HCT116 (cell line): ENCODE results near the gene ZNF264. TPM values are rescaled to one million over a fixed set of nuclear protein-coding genes. Genes with fewer than 3 reads are reported as not detected.

Source experiments
- ATAC-seq: fragments of 200-7000 bp; cut with Tn5 transposase; 2 replicates; pipeline ENCODE4 v1.9.1; 2020; ENCODE audit warnings: mild to moderate bottlenecking, moderate library complexity
- BruUV-seq: library from RNA; stranded (reverse); fragments of 400-500 nt; replicated peaks from 2 replicates; lab custom pipeline; 2021; lab: Mats Ljungman, UMichigan
- CTCF ChIA-PET: fragments of 300-600 bp; sonication (Branson Sonifier 250); formaldehyde crosslinking; loops from one replicate; lab custom pipeline; 2021; ENCODE audit warnings: antibody characterized with exemption; lab: Charles Lee
- POLR2A ChIA-PET: fragments of 300-600, 350-600 bp; sonication (Branson Sonifier 250); formaldehyde crosslinking; loops from one replicate; lab custom pipeline; 2021; ENCODE audit warnings: antibody characterized with exemption; lab: Charles Lee
- RAD21 ChIA-PET, 2 experiments: fragments of 300-600 bp; sonication (Branson Sonifier 250); formaldehyde crosslinking; loops; one replicate each; lab custom pipeline; 2023; ENCODE audit warnings: low total read pairs in 2 of 2; ENCODE audit not compliant: uncharacterized antibody in 2 of 2, unreplicated experiment in 2 of 2, low non-redundant PET in 1 of 2; lab: Charles Lee
- DNase-seq: peaks from one replicate; pipeline ENCODE4 v3.0.0-alpha.2; 2010; ENCODE audit warnings: low read depth, low spot score
- H2AFZ ChIP-seq: fragments of 200-600 bp; shearing (Covaris generic), sonication (generic); 2 replicates; pipeline ENCODE4 v1.6.1; 2017; ENCODE audit warnings: low read depth, mixed run types, mixed read lengths, antibody characterized with exemption, low read length; ENCODE audit not compliant: poor library complexity, severe bottlenecking
- H3K27ac ChIP-seq: 2 replicates; pipeline ENCODE4 v1.5.1; 2012; ENCODE audit warnings: low read depth, low read length
- H3K27me3 ChIP-seq: fragments of 200-600 bp; sonication (generic); 2 replicates; pipeline ENCODE4 v1.6.1; 2016; ENCODE audit warnings: mixed run types, low read length, mixed read lengths; ENCODE audit not compliant: insufficient read depth
- H3K36me3 ChIP-seq, 2 experiments: fragments of 200-500 bp in 1 of 2; fragments of 200-600 bp in 1 of 2; sonication (Bioruptor generic) in 1 of 2; sonication (generic) in 1 of 2; 2 replicates each; pipeline versions ENCODE4 v1.5.1 to v1.6.1; 2014 to 2016; ENCODE audit warnings: low read length in 2 of 2, inconsistent platforms in 1 of 2, mixed read lengths in 1 of 2, mixed run types in 1 of 2; ENCODE audit not compliant: insufficient read depth in 2 of 2, control insufficient read depth in 1 of 2
- H3K4me1 ChIP-seq, 2 experiments: fragments of 200-600 bp in 1 of 2; sonication (generic) in 1 of 2; 2 replicates each; pipeline versions ENCODE4 v1.5.1 to v1.6.1; 2012 to 2017; ENCODE audit warnings: low read length in 2 of 2, inconsistent platforms in 1 of 2, mild to moderate bottlenecking in 1 of 2, mixed read lengths in 1 of 2, mixed run types in 1 of 2, moderate library complexity in 1 of 2; ENCODE audit not compliant: insufficient read depth in 2 of 2, control insufficient read depth in 1 of 2
- H3K4me2 ChIP-seq: fragments of 200-600 bp; sonication (generic); 2 replicates; pipeline ENCODE4 v1.6.1; 2017; ENCODE audit warnings: mixed run types, low read length, mixed read lengths
- H3K4me3 ChIP-seq, 2 experiments: fragments of 200-600 bp in 1 of 2; sonication (generic) in 1 of 2; replicated peaks in 1 of 2; 2 replicates each; pipeline ENCODE4 v1.5.1; 2011 to 2016; ENCODE audit warnings: low read length in 2 of 2, control low read depth in 1 of 2, low read depth in 1 of 2, mild to moderate bottlenecking in 1 of 2, mixed read lengths in 1 of 2, mixed run types in 1 of 2
- H3K79me2 ChIP-seq: fragments of 200-600 bp; sonication (generic); 2 replicates; pipeline ENCODE4 v1.6.1; 2017; ENCODE audit warnings: mild to moderate bottlenecking, mixed run types, low read length, moderate library complexity, mixed read lengths; ENCODE audit not compliant: insufficient read depth
- H3K9ac ChIP-seq: fragments of 200-600 bp; sonication (generic); 2 replicates; pipeline ENCODE4 v1.6.1; 2016; ENCODE audit warnings: low read length, mixed read lengths
- H3K9me2 ChIP-seq: fragments of 200-600 bp; sonication (generic), shearing (Covaris generic); 2 replicates; pipeline ENCODE4 v1.6.1; 2017; ENCODE audit warnings: mixed run types, mild to moderate bottlenecking, moderate library complexity; ENCODE audit not compliant: insufficient read depth
- H3K9me3 ChIP-seq, 2 experiments: fragments of 200-500 bp in 1 of 2; fragments of 200-600 bp in 1 of 2; sonication (Bioruptor generic) in 1 of 2; sonication (generic) in 1 of 2; 2 replicates each; pipeline ENCODE4 v1.6.1; 2014 to 2017; ENCODE audit warnings: low read length in 2 of 2, mixed read lengths in 2 of 2, inconsistent platforms in 1 of 2, low read depth in 1 of 2, mild to moderate bottlenecking in 1 of 2, mixed run types in 1 of 2, moderate library complexity in 1 of 2; ENCODE audit not compliant: control insufficient read depth in 1 of 2, insufficient read depth in 1 of 2
- H4K20me1 ChIP-seq: fragments of 200-600 bp; sonication (generic), shearing (Covaris generic); 2 replicates; pipeline ENCODE4 v1.6.1; 2017; ENCODE audit warnings: mixed run types, mild to moderate bottlenecking, moderate library complexity; ENCODE audit not compliant: insufficient read depth
- CBX3 ChIP-seq: IDR thresholded peaks from 2 replicates; pipeline ENCODE4 v1.6.1; 2012; ENCODE audit warnings: low read depth
- EGR1 ChIP-seq: IDR thresholded peaks from 2 replicates; pipeline ENCODE4 v1.6.1; 2012; ENCODE audit warnings: low read depth
- EZH2 ChIP-seq: fragments of 200-600 bp; sonication (generic); IDR thresholded peaks from 2 replicates; pipeline ENCODE4 v1.6.1; 2017; ENCODE audit warnings: antibody characterized with exemption, mixed run types
- POLR2A ChIP-seq: IDR thresholded peaks from 2 replicates; pipeline ENCODE4 v1.7.0; 2011; ENCODE audit warnings: borderline replicate concordance; ENCODE audit not compliant: insufficient read depth, insufficient read length; ENCODE audit errors: extremely low read depth
- TCF7L2 ChIP-seq: IDR thresholded peaks from 2 replicates; pipeline ENCODE4 v1.7.0; 2011; ENCODE audit warnings: borderline replicate concordance, inconsistent platforms; ENCODE audit not compliant: insufficient read depth, insufficient read length; ENCODE audit errors: extremely low read depth
- ZFX ChIP-seq: fragments of 450-650 bp; IDR thresholded peaks from 2 replicates; pipeline ENCODE4 v1.6.1; 2017
- ZNF274 ChIP-seq: fragments of 200-500 bp; sonication (Bioruptor generic); IDR thresholded peaks from 2 replicates; pipeline ENCODE4 v1.6.1; 2014; ENCODE audit warnings: mild to moderate bottlenecking, low read depth, low read length, inconsistent platforms
- intact Hi-C: fragments of 100-400 bp; cut with micrococcal nuclease; formaldehyde crosslinking; loops from 2 replicates; pipeline ENCODE4 v1.10.0; 2022
- total RNA-seq: library from RNA; stranded (reverse); gene quantifications from one replicate; pipeline ENCODE4 v1.2.1, GENCODE V29; 2021; ENCODE audit not compliant: unreplicated experiment
- TF ChIP-seq, protein P1 (sequence below): IDR thresholded peaks from 2 replicates; pipeline ENCODE4 v1.6.1; 2012; ENCODE audit warnings: low read depth
- TF ChIP-seq, protein P2 (sequence below): IDR thresholded peaks from 2 replicates; pipeline ENCODE4 v1.6.1; 2012

ZNF264 gene
- total RNA-seq, 1 experiment from 2014 or later, result 30.3 TPM

DNA sequence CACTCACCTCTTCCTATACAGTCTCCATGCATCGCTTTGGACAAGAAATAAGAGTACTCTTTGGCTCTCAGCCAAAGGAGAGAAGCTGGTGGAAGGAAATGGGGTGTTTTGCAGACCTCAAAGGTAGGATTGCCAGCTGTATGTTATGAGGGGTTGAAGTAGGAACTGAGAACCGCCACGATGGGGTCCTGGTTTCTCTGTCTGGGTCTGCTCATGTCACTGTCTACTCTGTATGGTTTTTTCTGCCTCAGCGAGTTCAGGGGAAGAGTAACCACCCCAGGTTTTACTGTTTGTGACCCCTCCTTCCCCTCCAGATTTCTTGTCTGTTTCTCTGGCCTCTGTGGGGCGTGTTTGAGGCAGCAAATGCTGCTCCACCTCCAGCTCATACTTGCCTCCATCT, 53.2 kb downstream of the ZNF264 start:
- Histone ChIP-seq H3K4me1 (peaks cover 6 to 16% of the 10 kb centered on the region in 2 experiments; a peak in 3 of 4 replicates), H3K9ac (no peak overlapping the region), H3K4me2 (no peak overlapping the region), H3K27ac (no peak overlapping the region), H3K27me3 (no peaks in the 10 kb centered on the region), H2AFZ (no peak overlapping the region), H3K9me2 (no peaks in the 10 kb centered on the region), H3K36me3 (peaks cover 4 to 16% of the 10 kb centered on the region in 2 experiments; a peak in 3 of 4 replicates), H3K79me2 (peaks cover 39% of the 10 kb centered on the region), H3K9me3 (no peaks in the 10 kb centered on the region), H3K4me3 (no peak overlapping the region), H4K20me1 (no peaks in the 10 kb centered on the region)
- BruUV-seq, result no TSS peak
- ATAC-seq (no peak), DNase-seq (no peak)
- CTCF ChIA-PET, result no interaction called here
- RAD21 ChIA-PET, result no interaction called here
- TF ChIP-seq ZNF274, result no peak
- TF ChIP-seq, protein P1, sequence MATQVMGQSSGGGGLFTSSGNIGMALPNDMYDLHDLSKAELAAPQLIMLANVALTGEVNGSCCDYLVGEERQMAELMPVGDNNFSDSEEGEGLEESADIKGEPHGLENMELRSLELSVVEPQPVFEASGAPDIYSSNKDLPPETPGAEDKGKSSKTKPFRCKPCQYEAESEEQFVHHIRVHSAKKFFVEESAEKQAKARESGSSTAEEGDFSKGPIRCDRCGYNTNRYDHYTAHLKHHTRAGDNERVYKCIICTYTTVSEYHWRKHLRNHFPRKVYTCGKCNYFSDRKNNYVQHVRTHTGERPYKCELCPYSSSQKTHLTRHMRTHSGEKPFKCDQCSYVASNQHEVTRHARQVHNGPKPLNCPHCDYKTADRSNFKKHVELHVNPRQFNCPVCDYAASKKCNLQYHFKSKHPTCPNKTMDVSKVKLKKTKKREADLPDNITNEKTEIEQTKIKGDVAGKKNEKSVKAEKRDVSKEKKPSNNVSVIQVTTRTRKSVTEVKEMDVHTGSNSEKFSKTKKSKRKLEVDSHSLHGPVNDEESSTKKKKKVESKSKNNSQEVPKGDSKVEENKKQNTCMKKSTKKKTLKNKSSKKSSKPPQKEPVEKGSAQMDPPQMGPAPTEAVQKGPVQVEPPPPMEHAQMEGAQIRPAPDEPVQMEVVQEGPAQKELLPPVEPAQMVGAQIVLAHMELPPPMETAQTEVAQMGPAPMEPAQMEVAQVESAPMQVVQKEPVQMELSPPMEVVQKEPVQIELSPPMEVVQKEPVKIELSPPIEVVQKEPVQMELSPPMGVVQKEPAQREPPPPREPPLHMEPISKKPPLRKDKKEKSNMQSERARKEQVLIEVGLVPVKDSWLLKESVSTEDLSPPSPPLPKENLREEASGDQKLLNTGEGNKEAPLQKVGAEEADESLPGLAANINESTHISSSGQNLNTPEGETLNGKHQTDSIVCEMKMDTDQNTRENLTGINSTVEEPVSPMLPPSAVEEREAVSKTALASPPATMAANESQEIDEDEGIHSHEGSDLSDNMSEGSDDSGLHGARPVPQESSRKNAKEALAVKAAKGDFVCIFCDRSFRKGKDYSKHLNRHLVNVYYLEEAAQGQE, result no peak
- TF ChIP-seq POLR2A, result no peak
- no peak for TF ChIP-seq TCF7L2
- TF ChIP-seq EGR1, result no peak
- TF ChIP-seq, protein P2, sequence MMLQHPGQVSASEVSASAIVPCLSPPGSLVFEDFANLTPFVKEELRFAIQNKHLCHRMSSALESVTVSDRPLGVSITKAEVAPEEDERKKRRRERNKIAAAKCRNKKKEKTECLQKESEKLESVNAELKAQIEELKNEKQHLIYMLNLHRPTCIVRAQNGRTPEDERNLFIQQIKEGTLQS, result no peak
- no peak for TF ChIP-seq ZFX
- no peak for TF ChIP-seq CBX3
- TF ChIP-seq EZH2, result no peak
- intact Hi-C loops, result no loop called here
- POLR2A ChIA-PET, result no interaction called here
